HepG2 (cell line): Measurements from ENCODE around the gene SPTBN5. TPM values are rescaled to one million over a fixed set of nuclear protein-coding genes. Genes with fewer than 3 reads are reported as not detected.

Experiments used
- ARNT ChIP-seq: fragments of 450-650 bp; IDR thresholded peaks from 2 replicates; pipeline ENCODE4 v1.6.1; 2017
- CEBPG ChIP-seq: IDR thresholded peaks from 2 replicates; pipeline ENCODE4 v1.6.1; 2016
- CENPT ChIP-seq: sonication (generic); formaldehyde crosslinking; IDR thresholded peaks from 2 replicates; pipeline ENCODE4 v1.8.0; 2022; ENCODE audit warnings: low read depth, mild to moderate bottlenecking, moderate library complexity, missing genetic modification reagents
- ETV5 ChIP-seq: IDR thresholded peaks from 2 replicates; pipeline ENCODE4 v1.6.1; 2018; ENCODE audit warnings: missing biosample characterization, missing genetic modification reagents, inconsistent platforms, borderline replicate concordance
- GATAD2A ChIP-seq: IDR thresholded peaks from 2 replicates; pipeline ENCODE4 v1.6.1; 2016
- MIXL1 ChIP-seq: IDR thresholded peaks from 2 replicates; pipeline ENCODE4 v1.6.1; 2016
- NFIB ChIP-seq: sonication (generic); formaldehyde crosslinking; IDR thresholded peaks from 2 replicates; pipeline ENCODE4 v1.9.0; 2021; ENCODE audit warnings: missing genetic modification reagents, mild to moderate bottlenecking, borderline replicate concordance
- NR2C2 ChIP-seq: sonication (generic); formaldehyde crosslinking; IDR thresholded peaks from 2 replicates; pipeline ENCODE4 v1.4.0; 2020; ENCODE audit warnings: missing genetic modification reagents, mild to moderate bottlenecking, moderate library complexity, borderline replicate concordance
- SIX1 ChIP-seq: sonication (generic); formaldehyde crosslinking; IDR thresholded peaks from 2 replicates; pipeline ENCODE4 v1.4.0; 2020; ENCODE audit warnings: missing genetic modification reagents, borderline replicate concordance
- ZFP36L2 ChIP-seq: sonication (generic); formaldehyde crosslinking; IDR thresholded peaks from 2 replicates; pipeline ENCODE4 v1.4.0; 2020; ENCODE audit warnings: missing genetic modification reagents
- ZNF251 ChIP-seq: sonication (generic); formaldehyde crosslinking; IDR thresholded peaks from 2 replicates; pipeline ENCODE4 v1.9.0; 2021; ENCODE audit warnings: mild to moderate bottlenecking, missing genetic modification reagents
- ZNF430 ChIP-seq: sonication (generic); formaldehyde crosslinking; IDR thresholded peaks from 2 replicates; pipeline ENCODE4 v1.9.0; 2021; ENCODE audit warnings: mild to moderate bottlenecking, missing genetic modification reagents
- ZNF562 ChIP-seq: sonication (generic); formaldehyde crosslinking; IDR thresholded peaks from 2 replicates; pipeline ENCODE4 v1.8.0; 2022; ENCODE audit warnings: missing genetic modification reagents, borderline replicate concordance
- ZNF619 ChIP-seq: sonication (generic); formaldehyde crosslinking; IDR thresholded peaks from 2 replicates; pipeline ENCODE4 v1.4.0; 2020; ENCODE audit warnings: mild to moderate bottlenecking, missing genetic modification reagents
- ZSCAN20 ChIP-seq: sonication (generic); formaldehyde crosslinking; IDR thresholded peaks from 2 replicates; pipeline ENCODE4 v1.4.0; 2020; ENCODE audit warnings: missing genetic modification reagents, mild to moderate bottlenecking, borderline replicate concordance
- polyA plus RNA-seq, 8 experiments: library from polyadenylated mRNA; depleted of rRNA in 3 of 8; stranded (reverse) in 7 of 8; unstranded in 1 of 8; fragments of >200 nt; fragmentation: Illumina TruSeq in 4 of 8; extraction: Trizol in 4 of 8; gene quantifications; 2 replicates each; pipeline versions ENCODE4 v1.2.1 to v1.2.3, GENCODE V29; 2011 to 2016; ENCODE audit warnings: low read depth in 4 of 8, missing spikeins in 1 of 8, mixed read lengths in 1 of 8; ENCODE audit not compliant: insufficient read depth in 1 of 8
- total RNA-seq, 5 experiments: library from RNA; depleted of rRNA; stranded (reverse); fragments of >200 nt; fragmentation: Illumina TruSeq; extraction: Trizol; gene quantifications; 2 replicates each; pipeline ENCODE4 v1.2.3, GENCODE V29; 2016; ENCODE audit warnings: low read depth in 1 of 5
- TF ChIP-seq, protein P1 (sequence below): sonication (generic); formaldehyde crosslinking; IDR thresholded peaks from 2 replicates; pipeline ENCODE4 v1.4.0; 2020; ENCODE audit warnings: mild to moderate bottlenecking, missing genetic modification reagents, borderline replicate concordance
- TF ChIP-seq, protein P2 (sequence below): sonication (generic); formaldehyde crosslinking; IDR thresholded peaks from 2 replicates; pipeline ENCODE4 v1.5.0; 2020; ENCODE audit warnings: mild to moderate bottlenecking, low read depth, missing genetic modification reagents, borderline replicate concordance
- TF ChIP-seq, protein P3 (sequence below): sonication (generic); formaldehyde crosslinking; IDR thresholded peaks from 2 replicates; pipeline ENCODE4 v1.8.1; 2022; ENCODE audit warnings: mild to moderate bottlenecking, missing genetic modification reagents
- TF ChIP-seq, protein P4 (sequence below): IDR thresholded peaks from 2 replicates; pipeline ENCODE4 v1.6.1; 2018; ENCODE audit warnings: missing genetic modification reagents, mild to moderate bottlenecking, missing compliant biosample characterization
- TF ChIP-seq, protein P5 (sequence below): sonication (generic); formaldehyde crosslinking; conservative IDR thresholded peaks from 2 replicates; pipeline ENCODE4 v1.8.1; 2023; ENCODE audit warnings: missing genetic modification reagents
- TF ChIP-seq, protein P6 (sequence below): IDR thresholded peaks from 2 replicates; pipeline ENCODE4 v1.6.1; 2016
- TF ChIP-seq, protein P7 (sequence below): sonication (generic); formaldehyde crosslinking; IDR thresholded peaks from 2 replicates; pipeline ENCODE4 v1.4.0; 2020; ENCODE audit warnings: missing genetic modification reagents

Gene SPTBN5
- total and polyA plus RNA-seq, 2 of the 13 experiments (the other 11 are each of a cell fraction or from before 2014, with no cell fraction given), result 0.01 to 0.07 TPM

DNA sequence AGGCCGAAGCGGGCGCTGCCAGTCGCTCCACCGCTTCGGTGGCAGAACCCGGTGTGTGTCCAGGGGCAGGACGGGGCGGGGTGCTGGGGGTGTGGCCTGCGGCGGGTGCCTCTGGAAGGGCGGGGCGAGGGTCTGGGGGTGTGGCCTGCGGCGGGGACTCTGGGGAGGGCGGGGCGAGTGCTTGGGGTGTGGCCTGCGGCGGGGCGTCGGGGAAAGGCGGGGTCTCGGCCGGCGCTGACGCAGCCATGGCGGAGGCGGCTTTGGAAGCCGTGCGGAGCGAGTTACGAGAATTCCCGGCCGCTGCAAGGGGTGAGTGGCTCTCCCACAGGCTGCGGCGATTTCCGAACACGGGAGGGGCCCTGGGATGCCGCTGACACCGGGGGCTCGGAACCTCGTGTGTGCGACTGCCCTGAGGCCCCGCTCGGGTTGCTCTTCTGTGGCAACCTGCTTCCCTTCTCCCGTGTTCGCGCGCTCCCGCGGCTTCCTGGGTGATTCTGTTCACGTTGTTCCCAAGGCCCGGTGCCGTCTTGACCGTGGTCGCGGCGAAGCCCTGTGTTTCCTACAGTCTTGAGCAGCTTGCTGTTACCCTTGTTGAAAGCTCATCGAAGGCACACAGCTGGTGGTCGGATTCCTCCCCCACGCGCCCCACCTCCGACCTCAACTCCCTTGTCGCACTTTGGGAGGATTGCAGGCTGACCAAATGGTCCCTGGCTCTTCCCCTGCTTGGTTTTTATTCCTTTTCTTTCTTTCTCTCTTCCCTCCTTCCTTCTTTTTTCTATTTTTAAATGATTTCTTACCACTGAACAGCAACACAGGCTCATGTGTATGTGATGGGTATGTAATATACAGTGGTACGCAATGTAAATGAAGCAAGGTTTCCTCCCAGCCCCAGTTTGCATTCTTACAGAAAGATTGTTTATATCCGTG lies 65.7 kb downstream of the SPTBN5 start, which contains the start of gene JMJD7 (continued):
- TF ChIP-seq, protein P1, sequence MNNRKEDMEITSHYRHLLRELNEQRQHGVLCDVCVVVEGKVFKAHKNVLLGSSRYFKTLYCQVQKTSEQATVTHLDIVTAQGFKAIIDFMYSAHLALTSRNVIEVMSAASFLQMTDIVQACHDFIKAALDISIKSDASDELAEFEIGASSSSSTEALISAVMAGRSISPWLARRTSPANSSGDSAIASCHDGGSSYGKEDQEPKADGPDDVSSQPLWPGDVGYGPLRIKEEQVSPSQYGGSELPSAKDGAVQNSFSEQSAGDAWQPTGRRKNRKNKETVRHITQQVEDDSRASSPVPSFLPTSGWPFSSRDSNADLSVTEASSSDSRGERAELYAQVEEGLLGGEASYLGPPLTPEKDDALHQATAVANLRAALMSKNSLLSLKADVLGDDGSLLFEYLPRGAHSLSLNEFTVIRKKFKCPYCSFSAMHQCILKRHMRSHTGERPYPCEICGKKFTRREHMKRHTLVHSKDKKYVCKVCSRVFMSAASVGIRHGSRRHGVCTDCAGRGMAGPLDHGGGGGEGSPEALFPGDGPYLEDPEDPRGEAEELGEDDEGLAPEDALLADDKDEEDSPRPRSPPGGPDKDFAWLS (CRISPR knock-in tag), result no peak
- TF ChIP-seq ZFP36L2 (CRISPR knock-in tag), result no peak
- no peak for TF ChIP-seq ARNT
- TF ChIP-seq ZSCAN20 (CRISPR knock-in tag), result no peak
- peak; percentile 40 for TF ChIP-seq GATAD2A
- TF ChIP-seq, protein P2, sequence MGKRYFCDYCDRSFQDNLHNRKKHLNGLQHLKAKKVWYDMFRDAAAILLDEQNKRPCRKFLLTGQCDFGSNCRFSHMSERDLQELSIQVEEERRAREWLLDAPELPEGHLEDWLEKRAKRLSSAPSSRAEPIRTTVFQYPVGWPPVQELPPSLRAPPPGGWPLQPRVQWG (CRISPR knock-in tag), result no peak
- peak; percentile 21; the same call in 1 of the 2 replicates for TF ChIP-seq ZNF619 (CRISPR knock-in tag)
- TF ChIP-seq, protein P3, sequence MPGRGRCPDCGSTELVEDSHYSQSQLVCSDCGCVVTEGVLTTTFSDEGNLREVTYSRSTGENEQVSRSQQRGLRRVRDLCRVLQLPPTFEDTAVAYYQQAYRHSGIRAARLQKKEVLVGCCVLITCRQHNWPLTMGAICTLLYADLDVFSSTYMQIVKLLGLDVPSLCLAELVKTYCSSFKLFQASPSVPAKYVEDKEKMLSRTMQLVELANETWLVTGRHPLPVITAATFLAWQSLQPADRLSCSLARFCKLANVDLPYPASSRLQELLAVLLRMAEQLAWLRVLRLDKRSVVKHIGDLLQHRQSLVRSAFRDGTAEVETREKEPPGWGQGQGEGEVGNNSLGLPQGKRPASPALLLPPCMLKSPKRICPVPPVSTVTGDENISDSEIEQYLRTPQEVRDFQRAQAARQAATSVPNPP (CRISPR knock-in tag), result no peak
- no peak for TF ChIP-seq NFIB (CRISPR knock-in tag)
- TF ChIP-seq, protein P4, sequence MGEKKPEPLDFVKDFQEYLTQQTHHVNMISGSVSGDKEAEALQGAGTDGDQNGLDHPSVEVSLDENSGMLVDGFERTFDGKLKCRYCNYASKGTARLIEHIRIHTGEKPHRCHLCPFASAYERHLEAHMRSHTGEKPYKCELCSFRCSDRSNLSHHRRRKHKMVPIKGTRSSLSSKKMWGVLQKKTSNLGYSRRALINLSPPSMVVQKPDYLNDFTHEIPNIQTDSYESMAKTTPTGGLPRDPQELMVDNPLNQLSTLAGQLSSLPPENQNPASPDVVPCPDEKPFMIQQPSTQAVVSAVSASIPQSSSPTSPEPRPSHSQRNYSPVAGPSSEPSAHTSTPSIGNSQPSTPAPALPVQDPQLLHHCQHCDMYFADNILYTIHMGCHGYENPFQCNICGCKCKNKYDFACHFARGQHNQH (CRISPR knock-in tag), result 0 out of 2 replicates have a peak, but pooled peaks have one; percentile 35
- no peak for TF ChIP-seq ZNF430
- no peak for TF ChIP-seq ZNF562 (CRISPR knock-in tag)
- TF ChIP-seq, protein P5, sequence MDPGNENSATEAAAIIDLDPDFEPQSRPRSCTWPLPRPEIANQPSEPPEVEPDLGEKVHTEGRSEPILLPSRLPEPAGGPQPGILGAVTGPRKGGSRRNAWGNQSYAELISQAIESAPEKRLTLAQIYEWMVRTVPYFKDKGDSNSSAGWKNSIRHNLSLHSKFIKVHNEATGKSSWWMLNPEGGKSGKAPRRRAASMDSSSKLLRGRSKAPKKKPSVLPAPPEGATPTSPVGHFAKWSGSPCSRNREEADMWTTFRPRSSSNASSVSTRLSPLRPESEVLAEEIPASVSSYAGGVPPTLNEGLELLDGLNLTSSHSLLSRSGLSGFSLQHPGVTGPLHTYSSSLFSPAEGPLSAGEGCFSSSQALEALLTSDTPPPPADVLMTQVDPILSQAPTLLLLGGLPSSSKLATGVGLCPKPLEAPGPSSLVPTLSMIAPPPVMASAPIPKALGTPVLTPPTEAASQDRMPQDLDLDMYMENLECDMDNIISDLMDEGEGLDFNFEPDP (CRISPR knock-in tag), result no peak
- TF ChIP-seq ZNF251 (CRISPR knock-in tag), result no peak
- no peak for TF ChIP-seq ETV5 (CRISPR knock-in tag)
- no peak for TF ChIP-seq SIX1 (CRISPR knock-in tag)
- TF ChIP-seq, protein P6, sequence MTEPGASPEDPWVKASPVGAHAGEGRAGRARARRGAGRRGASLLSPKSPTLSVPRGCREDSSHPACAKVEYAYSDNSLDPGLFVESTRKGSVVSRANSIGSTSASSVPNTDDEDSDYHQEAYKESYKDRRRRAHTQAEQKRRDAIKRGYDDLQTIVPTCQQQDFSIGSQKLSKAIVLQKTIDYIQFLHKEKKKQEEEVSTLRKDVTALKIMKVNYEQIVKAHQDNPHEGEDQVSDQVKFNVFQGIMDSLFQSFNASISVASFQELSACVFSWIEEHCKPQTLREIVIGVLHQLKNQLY (CRISPR knock-in tag), result no peak
- TF ChIP-seq, protein P7, sequence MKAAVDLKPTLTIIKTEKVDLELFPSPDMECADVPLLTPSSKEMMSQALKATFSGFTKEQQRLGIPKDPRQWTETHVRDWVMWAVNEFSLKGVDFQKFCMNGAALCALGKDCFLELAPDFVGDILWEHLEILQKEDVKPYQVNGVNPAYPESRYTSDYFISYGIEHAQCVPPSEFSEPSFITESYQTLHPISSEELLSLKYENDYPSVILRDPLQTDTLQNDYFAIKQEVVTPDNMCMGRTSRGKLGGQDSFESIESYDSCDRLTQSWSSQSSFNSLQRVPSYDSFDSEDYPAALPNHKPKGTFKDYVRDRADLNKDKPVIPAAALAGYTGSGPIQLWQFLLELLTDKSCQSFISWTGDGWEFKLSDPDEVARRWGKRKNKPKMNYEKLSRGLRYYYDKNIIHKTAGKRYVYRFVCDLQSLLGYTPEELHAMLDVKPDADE (CRISPR knock-in tag), result no peak
- no peak for TF ChIP-seq MIXL1
- no peak for TF ChIP-seq CENPT (CRISPR knock-in tag)
- TF ChIP-seq NR2C2, result no peak
- no peak for TF ChIP-seq CEBPG (CRISPR knock-in tag)
